C1 segment of cervical spinal cord (tissue), 14 donors: ENCODE data around the gene CARD6.
"Not testable (repeated sequence)": the region's sequence is repeated elsewhere in the genome, so short reads cannot be mapped to it uniquely, and the experiment has no call there.

Experiments
- DNase-seq, 14 donors: peaks; one replicate each; lab custom pipeline; 2025; lab: John Stamatoyannopoulos, UW

The CARD6 gene, protein sequence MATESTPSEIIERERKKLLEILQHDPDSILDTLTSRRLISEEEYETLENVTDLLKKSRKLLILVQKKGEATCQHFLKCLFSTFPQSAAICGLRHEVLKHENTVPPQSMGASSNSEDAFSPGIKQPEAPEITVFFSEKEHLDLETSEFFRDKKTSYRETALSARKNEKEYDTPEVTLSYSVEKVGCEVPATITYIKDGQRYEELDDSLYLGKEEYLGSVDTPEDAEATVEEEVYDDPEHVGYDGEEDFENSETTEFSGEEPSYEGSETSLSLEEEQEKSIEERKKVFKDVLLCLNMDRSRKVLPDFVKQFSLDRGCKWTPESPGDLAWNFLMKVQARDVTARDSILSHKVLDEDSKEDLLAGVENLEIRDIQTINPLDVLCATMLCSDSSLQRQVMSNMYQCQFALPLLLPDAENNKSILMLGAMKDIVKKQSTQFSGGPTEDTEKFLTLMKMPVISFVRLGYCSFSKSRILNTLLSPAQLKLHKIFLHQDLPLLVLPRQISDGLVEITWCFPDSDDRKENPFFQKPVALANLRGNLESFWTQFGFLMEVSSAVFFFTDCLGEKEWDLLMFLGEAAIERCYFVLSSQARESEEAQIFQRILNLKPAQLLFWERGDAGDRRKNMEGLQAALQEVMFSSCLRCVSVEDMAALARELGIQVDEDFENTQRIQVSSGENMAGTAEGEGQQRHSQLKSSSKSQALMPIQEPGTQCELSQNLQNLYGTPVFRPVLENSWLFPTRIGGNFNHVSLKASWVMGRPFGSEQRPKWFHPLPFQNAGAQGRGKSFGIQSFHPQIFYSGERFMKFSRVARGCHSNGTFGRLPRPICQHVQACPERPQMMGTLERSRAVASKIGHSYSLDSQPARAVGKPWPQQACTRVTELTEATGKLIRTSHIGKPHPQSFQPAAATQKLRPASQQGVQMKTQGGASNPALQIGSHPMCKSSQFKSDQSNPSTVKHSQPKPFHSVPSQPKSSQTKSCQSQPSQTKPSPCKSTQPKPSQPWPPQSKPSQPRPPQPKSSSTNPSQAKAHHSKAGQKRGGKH

GRCh38 chr5:40841068-40841805 is at the start of gene CARD6:
Gene CARD6, plus strand, starts transcription at chr5:40841367. Its CDS starts 16 bp downstream, at chr5:40841383.
- no peak for DNase-seq

- DNase-seq = no peak
Observed at GRCh38 chr5:40791715-40792139, 49.4 kb upstream of the CARD6 start.

- DNase-seq = not testable (repeated sequence)
Observed at GRCh38 chr5:40792691-40793090, 48.5 kb upstream of the CARD6 start.

DNA sequence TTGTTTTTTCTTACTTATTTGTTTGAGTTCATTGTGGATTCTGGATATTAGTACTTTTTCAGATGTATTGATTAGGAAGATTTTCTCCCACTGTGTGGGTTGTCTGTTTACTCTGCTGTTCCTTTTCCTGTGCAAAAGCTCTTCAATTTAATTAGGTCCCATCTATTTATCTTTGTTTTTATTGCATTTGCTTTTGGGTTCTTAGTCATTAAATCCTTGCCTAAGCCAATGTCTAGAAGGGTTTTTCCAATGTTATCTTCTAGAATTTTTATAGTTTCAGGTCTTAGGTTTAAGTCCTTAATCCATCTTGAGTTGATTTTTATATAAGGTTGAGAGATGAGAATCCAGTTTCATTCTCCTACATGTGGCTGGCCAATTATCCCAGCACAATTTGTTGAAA is 46.8 kb upstream of the CARD6 start:
- DNase-seq = not testable (repeated sequence)

DNA sequence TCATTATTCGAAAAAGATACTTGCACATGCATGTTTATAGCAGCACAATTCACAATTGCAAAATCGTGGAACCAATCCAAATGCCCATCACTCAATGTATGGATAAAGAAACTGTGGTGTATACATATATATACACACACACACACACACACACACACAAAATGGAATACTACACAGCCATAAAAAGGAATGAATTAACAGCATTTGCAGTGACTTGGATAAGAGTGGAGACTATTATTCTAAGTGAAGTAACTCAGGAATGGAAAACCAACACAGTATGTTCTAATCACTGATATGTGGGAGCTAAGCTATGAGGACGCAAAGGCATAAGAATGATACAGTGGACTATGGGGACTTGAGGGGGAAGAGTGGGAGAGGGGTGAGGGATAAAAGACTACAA is 46.3 kb upstream of the CARD6 start:
- DNase-seq = not testable (repeated sequence)

GRCh38 chr5:40796487-40796889 is 44.7 kb upstream of the CARD6 start:
- no peak for DNase-seq

DNA sequence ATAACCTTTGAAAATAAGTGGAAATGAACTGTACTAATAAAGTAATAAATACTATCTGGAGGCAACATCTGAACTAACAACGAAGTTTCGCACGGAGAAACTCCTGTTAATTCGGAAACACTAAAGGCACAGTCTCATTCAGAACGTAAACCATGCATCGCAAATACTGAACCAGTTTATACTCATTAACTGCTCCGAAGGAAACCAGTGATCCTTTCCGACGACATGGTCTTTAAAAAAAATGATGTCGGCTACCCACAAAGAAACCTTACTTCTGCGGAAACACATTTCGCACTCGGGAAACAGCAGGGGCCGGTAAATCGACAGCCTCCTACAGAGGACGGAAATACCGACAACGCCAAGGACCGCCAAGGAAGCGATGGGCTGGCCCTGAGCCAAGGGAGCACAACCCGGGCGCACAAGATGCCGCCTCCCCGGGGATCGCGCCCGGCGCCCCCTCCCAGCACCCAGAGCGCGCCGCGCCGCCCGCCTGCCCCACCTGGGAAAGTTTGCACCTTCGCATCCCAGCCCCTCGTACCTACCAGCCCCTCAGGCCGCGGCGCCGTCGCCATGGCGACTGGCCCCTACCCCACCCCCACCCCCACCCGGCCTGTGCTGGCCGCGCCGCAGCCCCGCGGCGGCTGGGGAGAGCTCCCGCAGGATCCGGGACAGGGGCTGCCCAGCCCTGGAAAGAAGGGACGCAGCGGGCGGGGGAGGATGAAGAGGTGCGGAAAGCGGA is 43.7 kb upstream of the CARD6 start:
- peak in 10 of 14 donors; percentile 54 to 82 (median 74) for DNase-seq

DNA sequence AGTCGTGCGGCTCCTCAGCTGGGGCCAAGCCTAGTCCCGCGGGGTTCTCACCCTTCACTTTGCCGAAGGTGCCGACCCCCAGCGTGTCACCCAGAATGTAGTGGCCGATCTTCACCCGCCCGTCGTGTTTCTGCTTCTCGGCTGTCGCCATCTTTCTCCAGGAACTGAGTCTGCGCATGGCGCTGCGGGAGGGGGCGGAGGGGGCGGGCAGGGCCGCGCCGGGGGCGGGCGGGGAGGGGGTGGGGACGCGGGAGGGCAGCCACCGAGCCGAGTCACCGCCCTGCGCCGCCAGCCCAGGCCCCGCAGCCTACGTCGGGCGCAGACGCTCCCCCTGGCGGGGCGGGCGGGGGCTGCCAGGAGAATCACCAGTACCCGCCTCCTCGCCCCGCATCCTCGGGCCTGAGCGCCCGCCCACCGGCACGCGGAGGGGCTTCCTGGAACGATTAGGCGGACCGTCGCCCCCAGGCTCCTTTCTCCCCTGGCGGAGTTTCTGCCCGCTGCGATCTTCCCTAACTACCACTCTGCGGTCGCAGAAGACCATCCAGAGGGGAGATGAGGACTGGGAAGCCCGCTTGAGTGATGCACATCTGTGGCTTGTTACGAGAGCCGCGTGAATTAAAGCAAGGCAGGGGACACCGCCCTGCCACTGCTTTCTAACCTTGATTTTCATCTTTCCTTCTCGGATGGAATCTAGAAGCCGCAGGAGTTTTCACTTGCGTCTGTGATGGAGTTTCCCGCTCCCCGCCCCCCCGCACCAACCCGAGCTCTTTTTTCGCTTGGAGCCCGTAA is 43.0 kb upstream of the CARD6 start, which contains the start of gene PRKAA1:
TSS of gene PRKAA1 (minus strand) at position 363 of the 789 bp plus-strand sequence. CDS start at position 178, 185 bp downstream.
- DNase-seq = peak; percentile 40 to 94 (median 84)

DNA sequence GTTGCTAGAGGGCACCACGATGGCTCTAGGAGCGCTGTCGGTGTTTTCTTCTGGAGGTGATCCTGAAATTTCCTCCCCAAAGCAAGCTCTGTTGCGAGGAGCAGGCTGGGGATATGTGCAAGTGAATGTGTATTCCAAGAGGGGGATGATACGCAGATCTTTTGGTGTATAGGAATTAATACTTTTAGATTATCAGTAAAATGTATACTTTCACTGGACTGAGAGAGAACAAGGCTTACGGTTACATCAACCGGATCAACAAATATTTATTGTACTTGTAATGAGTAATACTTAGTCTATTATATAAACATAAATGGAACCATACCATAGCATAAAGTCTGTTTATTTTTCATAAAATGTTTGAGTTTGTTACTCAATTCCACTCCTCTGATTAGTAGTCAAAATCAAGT is 42.4 kb upstream of the CARD6 start:
- DNase-seq = no peak

GRCh38 chr5:40799258-40799657 is 41.9 kb upstream of the CARD6 start:
- DNase-seq = no peak

DNA sequence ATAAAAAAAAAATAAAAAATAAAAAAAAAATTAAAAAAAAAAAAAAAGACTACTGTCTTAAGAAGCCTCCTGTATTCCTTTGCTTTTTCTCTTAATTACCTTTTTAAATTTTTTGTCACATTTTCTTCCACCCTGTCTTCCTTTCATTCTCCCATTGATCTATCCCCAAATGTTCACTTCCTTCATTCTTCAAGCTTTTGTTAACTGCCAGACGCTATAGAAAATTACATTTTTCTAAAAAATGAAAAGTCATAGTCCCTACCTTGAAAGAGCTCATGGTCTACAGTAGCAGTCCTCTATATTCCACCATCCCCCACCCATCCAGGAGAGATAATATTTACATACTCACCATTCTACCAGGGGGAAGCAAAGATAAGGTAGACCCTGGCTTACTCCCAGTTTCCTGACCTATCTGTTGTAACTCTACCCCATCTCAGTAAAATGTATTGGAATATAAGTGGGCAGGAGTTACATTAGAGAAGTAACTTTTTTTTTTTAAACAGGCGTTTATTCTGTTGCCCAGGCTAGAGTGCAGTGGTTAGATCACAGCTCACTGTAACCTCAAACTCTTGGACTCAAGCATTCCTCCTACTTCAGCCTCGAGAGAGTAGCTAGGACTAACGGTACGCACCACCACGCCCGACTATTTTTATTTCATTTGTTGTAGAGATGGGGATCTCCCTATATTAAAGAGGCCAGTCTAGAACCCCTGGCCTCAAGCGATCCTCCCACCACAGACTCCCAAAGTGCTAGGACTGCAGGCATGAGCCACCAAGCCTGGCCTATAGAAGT is 39.2 kb upstream of the CARD6 start:
- DNase-seq = no peak

DNA sequence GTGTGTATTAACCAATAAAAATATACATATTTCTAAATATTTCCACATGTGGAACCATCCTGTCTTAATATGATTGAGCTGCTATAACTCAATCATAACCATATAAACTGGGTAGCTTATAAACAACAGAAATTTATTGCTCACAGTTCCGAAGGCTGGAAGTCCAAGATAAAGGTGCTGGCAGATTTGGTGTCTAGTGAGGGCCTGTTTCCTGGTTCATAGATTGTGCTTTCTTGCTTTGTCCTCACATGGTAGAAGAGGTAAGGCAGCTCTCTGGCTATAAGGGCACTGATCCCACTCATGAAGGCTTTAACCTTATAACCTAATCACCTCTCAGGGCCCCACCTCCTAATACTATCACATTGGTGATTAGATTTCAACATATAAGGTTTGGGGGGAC is 29.0 kb upstream of the CARD6 start:
- DNase-seq = no peak

DNA sequence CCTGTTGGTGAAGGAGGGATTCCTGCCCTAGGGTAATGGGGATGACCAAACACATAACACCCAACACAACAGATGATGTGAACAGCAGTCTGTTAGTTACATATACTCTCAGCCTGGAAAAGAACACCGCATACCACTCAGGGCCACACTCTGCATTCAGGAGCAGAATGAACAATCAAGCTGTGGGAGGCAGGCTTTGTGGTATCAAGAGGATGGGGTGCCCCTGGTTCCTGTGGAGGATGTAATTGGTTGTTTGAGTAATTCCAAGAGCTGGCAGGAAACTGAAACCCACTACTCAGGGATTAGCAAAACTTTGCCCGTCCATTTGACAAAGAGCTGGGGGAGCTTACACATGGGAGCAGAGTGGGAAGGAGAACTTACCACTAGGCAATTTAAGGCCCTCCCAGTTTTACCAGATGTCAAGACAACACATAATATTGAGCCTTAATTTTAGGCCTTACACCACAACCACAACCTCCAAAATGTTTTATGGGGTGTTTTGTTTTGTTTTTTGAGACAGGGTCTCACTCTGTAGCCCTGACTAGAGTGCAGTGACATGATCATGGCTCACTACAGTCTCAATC is 27.4 kb upstream of the CARD6 start:
- no peak for DNase-seq

- no peak for DNase-seq
Observed at GRCh38 chr5:40823459-40823858, 17.7 kb upstream of the CARD6 start.

GRCh38 chr5:40825461-40826043 is 15.6 kb upstream of the CARD6 start:
- DNase-seq = not testable (repeated sequence)

DNA sequence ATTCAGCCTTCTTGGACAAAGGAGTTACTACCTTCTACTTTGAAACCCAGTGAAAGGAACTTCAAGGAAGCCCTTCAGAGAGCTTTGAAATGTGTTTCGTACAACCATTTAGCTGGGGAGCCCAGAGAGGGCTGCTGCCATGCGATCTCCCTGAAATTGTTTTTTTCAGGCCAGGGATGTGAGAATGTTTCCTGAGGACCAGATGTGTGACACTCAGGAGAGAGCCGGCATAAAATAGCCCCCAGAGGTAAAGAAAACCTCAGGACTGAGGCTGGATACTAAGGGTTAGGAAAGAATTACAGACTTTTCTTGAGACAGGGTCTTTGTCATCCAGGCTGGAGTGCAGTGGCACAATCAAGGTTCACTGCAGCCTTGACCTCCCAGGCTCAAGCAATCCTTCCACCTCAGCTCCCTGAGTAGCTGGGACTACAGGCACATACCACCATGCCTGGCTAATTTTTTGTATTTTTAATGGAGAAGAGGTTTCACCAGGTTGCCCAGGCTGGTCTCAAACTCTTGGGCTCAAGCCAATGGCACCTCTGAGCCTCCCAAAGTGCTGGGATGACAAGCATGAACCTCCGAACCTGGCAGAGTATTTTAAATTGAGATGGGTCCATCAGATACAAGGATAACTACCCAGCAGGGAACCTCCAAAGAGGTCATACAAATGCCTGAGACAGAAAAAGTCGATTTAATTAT is 14.5 kb upstream of the CARD6 start:
- no peak for DNase-seq

- no peak for DNase-seq
Observed at GRCh38 chr5:40827188-40827977, 13.8 kb upstream of the CARD6 start.
